H1 (cell line): ENCODE data around the gene SMYD4. TPM values are rescaled to one million over a fixed set of nuclear protein-coding genes. Genes with fewer than 3 reads are reported as not detected.

Source experiments
- CHD7 ChIP-seq: fragments of 300-600 bp; sonication (generic); IDR thresholded peaks from 2 replicates; pipeline ENCODE4 v1.7.1; 2012; ENCODE audit warnings: low read length, moderate library complexity, mild to moderate bottlenecking, inconsistent platforms; ENCODE audit not compliant: insufficient replicate concordance
- CTBP2 ChIP-seq: IDR thresholded peaks from 2 replicates; pipeline ENCODE4 v1.7.0; 2011; ENCODE audit warnings: borderline replicate concordance, mild to moderate bottlenecking, moderate library complexity, mixed read lengths, low read length; ENCODE audit not compliant: insufficient read depth, insufficient read length
- EZH2 ChIP-seq: fragments of 200-600 bp; sonication (generic); IDR thresholded peaks from 2 replicates; pipeline ENCODE4 v1.7.1; 2012; ENCODE audit warnings: low read depth, mild to moderate bottlenecking, moderate library complexity, low read length, inconsistent platforms; ENCODE audit not compliant: severe bottlenecking
- GABPA ChIP-seq: IDR thresholded peaks from 2 replicates; pipeline ENCODE4 v1.6.1; 2011; ENCODE audit warnings: mild to moderate bottlenecking, low read length, moderate library complexity, borderline replicate concordance; ENCODE audit not compliant: insufficient read depth
- JUND ChIP-seq: IDR thresholded peaks from 2 replicates; pipeline ENCODE4 v1.6.1; 2011; ENCODE audit warnings: mild to moderate bottlenecking, improper control_type of control experiment, low read length
- MAX ChIP-seq: IDR thresholded peaks from 2 replicates; pipeline ENCODE4 v1.6.1; 2012; ENCODE audit warnings: inconsistent platforms
- RNF2 ChIP-seq: fragments of 200-900, 300-1000 bp; sonication (generic); IDR thresholded peaks from 2 replicates; pipeline ENCODE4 v1.7.1; 2016; ENCODE audit warnings: borderline replicate concordance, low read depth, mild to moderate bottlenecking, antibody characterized with exemption, low read length; ENCODE audit not compliant: poor library complexity, severe bottlenecking; ENCODE audit errors: missing control alignments
- SP4 ChIP-seq: IDR thresholded peaks from 2 replicates; pipeline ENCODE4 v1.6.1; 2012; ENCODE audit warnings: low read length, inconsistent platforms
- TAF1 ChIP-seq: IDR thresholded peaks from 2 replicates; pipeline ENCODE4 v1.6.1; 2011; ENCODE audit warnings: mild to moderate bottlenecking, low read depth, low read length
- TEAD4 ChIP-seq: IDR thresholded peaks from 2 replicates; pipeline ENCODE4 v1.6.1; 2012; ENCODE audit warnings: low read depth, low read length, inconsistent platforms, mixed read lengths
- ZNF274 ChIP-seq: IDR thresholded peaks from 2 replicates; pipeline ENCODE4 v1.7.0; 2012; ENCODE audit warnings: low read length, borderline replicate concordance; ENCODE audit errors: extremely low read depth
- polyA plus RNA-seq, 7 experiments: library from polyadenylated mRNA; depleted of rRNA in 3 of 7; stranded (reverse) in 5 of 7; unstranded in 2 of 7; fragments of >200 nt in 5 of 7; fragments of 200-250 nt in 2 of 7; gene quantifications; 1 replicate in 5 of 7; 2 replicates in 1 of 7; 4 replicates in 1 of 7; pipeline versions ENCODE4 v1.2.1 to v1.2.3, GENCODE V29; 2011 to 2013; ENCODE audit warnings: missing spikeins in 2 of 7, mixed read lengths in 2 of 7
- total RNA-seq: library from RNA; stranded (reverse); fragmentation: NEBNext Ultra II Directional; extraction: Animal tissue kit (Norgen Biotek cat#: 25700); gene quantifications from 2 replicates; pipeline ENCODE4 v1.2.1, GENCODE V29; 2021

The SMYD4 gene
- total and polyA plus RNA-seq, 2 of the 8 experiments (the other 6 are each of a cell fraction or from before 2014, with no cell fraction given) = 10.5 to 23.4 TPM

DNA sequence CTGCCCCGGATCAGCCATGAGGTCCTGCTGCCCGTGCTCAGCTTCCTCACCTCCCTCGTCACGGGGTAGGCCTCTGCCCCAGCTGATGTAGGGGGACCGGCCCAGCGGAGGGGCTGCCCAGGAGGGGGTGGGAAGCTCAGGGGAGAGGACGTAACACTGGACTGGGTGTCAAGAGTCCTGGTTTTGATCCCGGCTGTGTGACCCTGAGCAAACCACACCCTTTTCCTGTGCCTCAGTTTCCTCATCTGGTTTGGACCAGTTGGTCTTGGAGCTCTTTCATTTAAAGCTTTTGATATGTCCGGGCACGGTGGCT is 98.6 kb downstream of the SMYD4 start (continued):
- TF ChIP-seq CHD7 (no peak), GABPA (no peak), SP4 (no peak), ZNF274 (no peak), RNF2 (no peak), MAX (no peak), CTBP2 (no peak), EZH2 (no peak), TEAD4 (no peak), TAF1 (no peak), JUND (no peak)
